H9 (cell line): ENCODE measurements around the gene BRICD5. TPM values are rescaled to one million over a fixed set of nuclear protein-coding genes. Genes with fewer than 3 reads are reported as not detected.
A peak's percentile ranks its signal among the peaks of the same experiment; 100 is the strongest.

Source experiments
- DNase-seq: peaks from one replicate; pipeline ENCODE4 v3.0.0-alpha.2; 2017
- H2AFZ ChIP-seq: one replicate; pipeline ENCODE4 v1.6.1; 2013; ENCODE audit warnings: mild to moderate bottlenecking, low read length, control low read depth, moderate library complexity
- H2AK5ac ChIP-seq: 2 replicates; pipeline ENCODE4 v1.6.1; 2013; ENCODE audit warnings: low read length, control low read depth, mixed read lengths; ENCODE audit not compliant: insufficient read length
- H2BK120ac ChIP-seq: one replicate; pipeline ENCODE4 v1.6.1; 2013; ENCODE audit warnings: low read depth, mild to moderate bottlenecking, low read length, control low read depth, inconsistent platforms; ENCODE audit not compliant: poor library complexity, severe bottlenecking
- H2BK12ac ChIP-seq: 2 replicates; pipeline ENCODE4 v1.6.1; 2013; ENCODE audit warnings: low read length, control low read depth, mixed read lengths, low read depth; ENCODE audit not compliant: insufficient read length
- H2BK15ac ChIP-seq: 2 replicates; pipeline ENCODE4 v1.6.1; 2013; ENCODE audit warnings: low read depth, low read length, control low read depth
- H2BK20ac ChIP-seq: one replicate; pipeline ENCODE4 v1.6.1; 2013; ENCODE audit warnings: low read depth, mild to moderate bottlenecking, low read length, control low read depth, inconsistent platforms; ENCODE audit not compliant: poor library complexity, severe bottlenecking
- H2BK5ac ChIP-seq: 2 replicates; pipeline ENCODE4 v1.6.1; 2013; ENCODE audit warnings: low read length, control low read depth, mixed read lengths; ENCODE audit not compliant: insufficient read length
- H3K14ac ChIP-seq: 2 replicates; pipeline ENCODE4 v1.6.1; 2013; ENCODE audit warnings: low read length, control low read depth; ENCODE audit not compliant: insufficient read depth
- H3K18ac ChIP-seq: 2 replicates; pipeline ENCODE4 v1.6.1; 2013; ENCODE audit warnings: low read depth, mild to moderate bottlenecking, mixed read lengths, low read length, control low read depth; ENCODE audit not compliant: insufficient read length
- H3K23ac ChIP-seq: 2 replicates; pipeline ENCODE4 v1.6.1; 2013; ENCODE audit warnings: low read length, control low read depth, mixed read lengths, low read depth; ENCODE audit not compliant: insufficient read length
- H3K23me2 ChIP-seq: 2 replicates; pipeline ENCODE4 v1.6.1; 2013; ENCODE audit warnings: low read depth, mild to moderate bottlenecking, mixed read lengths, low read length, control low read depth; ENCODE audit not compliant: insufficient read length, poor library complexity, severe bottlenecking
- H3K27ac ChIP-seq: 2 replicates; pipeline ENCODE4 v1.5.1; 2013; ENCODE audit warnings: low read length, control low read depth, mixed read lengths, low read depth; ENCODE audit not compliant: insufficient read length
- H3K27me3 ChIP-seq: 2 replicates; pipeline ENCODE4 v1.6.1; 2013; ENCODE audit warnings: low read length, control low read depth, inconsistent platforms; ENCODE audit not compliant: insufficient read depth
- H3K4ac ChIP-seq: 2 replicates; pipeline ENCODE4 v1.6.1; 2013; ENCODE audit warnings: low read depth, mild to moderate bottlenecking, control low read depth, inconsistent platforms, low read length, moderate library complexity
- H3K4me1 ChIP-seq: 2 replicates; pipeline ENCODE4 v1.6.1; 2013; ENCODE audit warnings: low read length, control low read depth, inconsistent platforms; ENCODE audit not compliant: insufficient read depth
- H3K4me2 ChIP-seq: 2 replicates; pipeline ENCODE4 v1.6.1; 2013; ENCODE audit warnings: low read length, control low read depth, mixed read lengths; ENCODE audit not compliant: insufficient read length, insufficient read depth
- H3K56ac ChIP-seq: 2 replicates; pipeline ENCODE4 v1.6.1; 2013; ENCODE audit warnings: low read depth, mild to moderate bottlenecking, mixed read lengths, low read length, control low read depth; ENCODE audit not compliant: insufficient read length
- H3K79me1 ChIP-seq: 2 replicates; pipeline ENCODE4 v1.6.1; 2013; ENCODE audit warnings: low read depth, mild to moderate bottlenecking, moderate library complexity, low read length, control low read depth, inconsistent platforms; ENCODE audit not compliant: insufficient read depth, poor library complexity, severe bottlenecking
- H3K79me2 ChIP-seq: 2 replicates; pipeline ENCODE4 v1.6.1; 2013; ENCODE audit warnings: low read length, control low read depth, inconsistent platforms; ENCODE audit not compliant: insufficient read depth
- H3K9ac ChIP-seq: 2 replicates; pipeline ENCODE4 v1.6.1; 2013; ENCODE audit warnings: low read length, control low read depth, mixed read lengths; ENCODE audit not compliant: insufficient read length; ENCODE audit errors: extremely low read depth
- H3K9me3 ChIP-seq: one replicate; pipeline ENCODE4 v1.6.1; 2013; ENCODE audit warnings: low read depth, low read length, inconsistent platforms; ENCODE audit not compliant: control insufficient read depth
- H3T11ph ChIP-seq: one replicate; pipeline ENCODE4 v1.6.1; 2013; ENCODE audit warnings: mild to moderate bottlenecking, low read length, control low read depth, inconsistent platforms
- H4K20me1 ChIP-seq: one replicate; pipeline ENCODE4 v1.6.1; 2013; ENCODE audit not compliant: control insufficient read depth, insufficient read length, insufficient read depth
- H4K5ac ChIP-seq: 2 replicates; pipeline ENCODE4 v1.6.1; 2013; ENCODE audit warnings: low read depth, mild to moderate bottlenecking, mixed read lengths, low read length, control low read depth; ENCODE audit not compliant: insufficient read length
- H4K8ac ChIP-seq: replicated peaks from 2 replicates; pipeline ENCODE4 v1.6.1; 2013; ENCODE audit warnings: low read length, control low read depth, mixed read lengths, low read depth; ENCODE audit not compliant: insufficient read length
- H4K91ac ChIP-seq: 2 replicates; pipeline ENCODE4 v1.6.1; 2013; ENCODE audit warnings: low read depth, mild to moderate bottlenecking, moderate library complexity, mixed read lengths, low read length, control low read depth; ENCODE audit not compliant: insufficient read length
- H3K27ac Mint-ChIP-seq, 3 experiments: 2 replicates in 2 of 3; 3 replicates in 1 of 3; pipeline ENCODE4 v1.8.0; 2020 to 2021; ENCODE audit warnings: mixed read lengths in 3 of 3, mild to moderate bottlenecking in 1 of 3, moderate library complexity in 1 of 3
- H3K27me3 Mint-ChIP-seq: 2 replicates; pipeline ENCODE4 v1.8.0; 2021; ENCODE audit warnings: low read depth, mild to moderate bottlenecking, moderate library complexity, mixed read lengths
- H3K36me3 Mint-ChIP-seq, 3 experiments: 2 replicates in 2 of 3; 3 replicates in 1 of 3; pipeline ENCODE4 v1.8.0; 2020 to 2021; ENCODE audit warnings: low read depth in 3 of 3, mixed read lengths in 3 of 3; ENCODE audit not compliant: insufficient read depth in 1 of 3
- H3K4me1 Mint-ChIP-seq, 2 experiments: 2 replicates each; pipeline ENCODE4 v1.8.0; 2020; ENCODE audit warnings: mixed read lengths in 2 of 2
- H3K4me3 Mint-ChIP-seq, 2 experiments: 2 replicates in 1 of 2; 3 replicates in 1 of 2; pipeline ENCODE4 v1.8.0; 2020 to 2021; ENCODE audit warnings: mild to moderate bottlenecking in 2 of 2, mixed read lengths in 2 of 2, moderate library complexity in 1 of 2
- H3K9me3 Mint-ChIP-seq, 2 experiments: 2 replicates in 1 of 2; 3 replicates in 1 of 2; pipeline ENCODE4 v1.8.0; 2020; ENCODE audit warnings: mild to moderate bottlenecking in 2 of 2, mixed read lengths in 2 of 2, moderate library complexity in 1 of 2
- CTCF ChIP-seq: fragments of 200-600 bp; sonication (generic); conservative IDR thresholded peaks from 3 replicates; pipeline ENCODE4 v1.8.0; 2021; ENCODE audit warnings: antibody characterized with exemption, mild to moderate bottlenecking
- WGBS: extraction: QIAGEN DNeasy Blood & Tissue Kit; methylation state at CpG from one replicate; pipeline ENCODE4 v1.1.7; 2013; ENCODE audit warnings: missing lambda C conversion rate, low lambda C conversion rate, mixed read lengths; ENCODE audit not compliant: insufficient read length; ENCODE audit errors: extremely low coverage; 5-methylcytosine and 5-hydroxymethylcytosine counted together
- total RNA-seq: library from RNA; stranded (reverse); gene quantifications from 2 replicates; pipeline ENCODE4 v1.2.1, GENCODE V29; 2021

BRICD5 gene
- total RNA-seq, 1 experiment from 2014 or later = 11.9 TPM

DNA sequence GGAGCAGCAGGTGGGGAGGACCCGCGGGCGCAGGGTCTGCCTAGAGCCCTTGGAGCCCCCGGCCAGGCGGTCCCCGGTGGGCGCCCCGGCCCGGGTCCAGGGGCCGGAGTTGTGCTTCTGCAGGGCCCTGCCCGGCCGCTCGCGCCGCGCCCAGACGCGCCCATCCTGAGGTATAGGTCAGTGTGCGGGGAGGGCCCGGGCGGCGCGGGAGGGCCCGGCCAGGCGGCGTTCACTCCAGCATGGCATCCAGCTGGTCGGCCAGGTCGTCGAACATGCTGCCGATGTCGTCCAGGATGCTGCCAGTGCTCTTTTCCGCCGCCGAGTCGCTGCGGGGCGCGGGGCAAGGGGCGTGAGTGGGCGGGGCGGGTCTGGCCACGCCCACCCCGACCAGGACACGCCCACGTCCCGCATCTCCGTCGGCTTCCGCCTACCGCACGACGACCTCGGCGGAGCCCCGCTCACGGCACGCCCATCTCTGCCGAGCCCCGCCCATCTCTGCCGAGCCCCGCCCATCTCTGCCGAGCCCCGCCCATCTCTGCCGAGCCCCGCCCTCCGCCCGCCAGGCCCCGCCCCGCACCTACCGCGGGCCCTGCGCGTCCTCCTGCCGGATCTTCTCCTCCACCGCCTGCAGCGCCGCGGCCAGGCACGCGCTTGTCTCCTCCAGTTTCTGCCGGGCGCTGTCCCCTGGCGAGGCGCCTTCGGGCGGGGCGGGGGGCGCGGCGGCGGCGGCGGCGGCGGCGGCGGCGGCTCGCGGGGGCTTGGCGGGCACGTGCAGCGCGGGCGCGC is 32.1 kb downstream of the BRICD5 start:
- no peaks in the 10 kb centered on the region for H3K79me1 ChIP-seq
- no peak overlapping the region for H2BK5ac ChIP-seq
- no peak for TF ChIP-seq CTCF
- no peak overlapping the region for H3K14ac ChIP-seq
- H3K27me3 ChIP-seq = no peaks in the 10 kb centered on the region
- no peaks in the 10 kb centered on the region for H4K20me1 ChIP-seq
- H3K9ac ChIP-seq = no peak overlapping the region
- no peak overlapping the region for H3K27ac ChIP-seq
- no peak overlapping the region for H2BK20ac ChIP-seq
- H2BK12ac ChIP-seq = no peak overlapping the region
- H3K4me3 Mint-ChIP-seq = peak overlapping the region in 1 of 2 experiments; percentile 20; a peak in 1 of 5 replicates
- no peaks in the 10 kb centered on the region for H3K79me2 ChIP-seq
- no peaks in the 10 kb centered on the region for H3K27me3 Mint-ChIP-seq
- DNase-seq = peak; percentile 92
- H3K36me3 Mint-ChIP-seq = peaks cover 10 to 36% (median 34%) of the 10 kb centered on the region in 3 experiments
- H3K4ac ChIP-seq = no peak overlapping the region
- H2AK5ac ChIP-seq = no peak overlapping the region
- no peak overlapping the region for H3T11ph ChIP-seq
- no peak overlapping the region for H2BK120ac ChIP-seq
- H3K23me2 ChIP-seq = peaks cover 4% of the 10 kb centered on the region
- no peak overlapping the region for H2AFZ ChIP-seq
- no peak overlapping the region for H4K8ac ChIP-seq
- H3K18ac ChIP-seq = no peak overlapping the region
- no peak overlapping the region for H3K23ac ChIP-seq
- H2BK15ac ChIP-seq = no peak overlapping the region
- no peak overlapping the region for H4K91ac ChIP-seq
- no peaks in the 10 kb centered on the region for H3K4me1 ChIP-seq
- no peaks in the 10 kb centered on the region for H3K9me3 ChIP-seq
- no peak overlapping the region for H3K27ac Mint-ChIP-seq
- H3K9me3 Mint-ChIP-seq = no peaks in the 10 kb centered on the region
- H3K4me1 Mint-ChIP-seq = peaks cover 3 to 7% of the 10 kb centered on the region in 2 experiments
- no CpG with 5 or more reads among the region's 106 CpGs for WGBS
- H3K4me2 ChIP-seq = no peak overlapping the region
- no peak overlapping the region for H3K56ac ChIP-seq
- no peak overlapping the region for H4K5ac ChIP-seq
